GM12878 (cell line): ENCODE measurements around the gene SMIM9. TPM values are rescaled to one million over a fixed set of nuclear protein-coding genes. Genes with fewer than 3 reads are reported as not detected.

Experiments used
- ATAC-seq: fragments of 200-7000 bp; cut with Tn5 transposase; 3 replicates; pipeline ENCODE4 v1.9.1; 2020; ENCODE audit warnings: mild to moderate bottlenecking, moderate library complexity
- BruUV-seq: library from RNA; stranded (reverse); fragments of 400-500 nt; replicated peaks from 2 replicates; lab custom pipeline; 2021; lab: Mats Ljungman, UMichigan
- CTCF ChIA-PET: fragments of 300-600 bp; sonication (Branson Sonifier 250); formaldehyde crosslinking; extraction: SDS; loops from one replicate; lab custom pipeline; 2021; ENCODE audit warnings: inconsistent platforms; lab: Yijun Ruan, JAX
- POLR2A ChIA-PET: fragments of 350-600 bp; formaldehyde crosslinking; extraction: SDS; loops from one replicate; lab custom pipeline; 2021; ENCODE audit warnings: inconsistent platforms; lab: Charles Lee
- RAD21 ChIA-PET: fragments of 300-600 bp; sonication (Branson Sonifier 250); formaldehyde crosslinking; loops from one replicate; lab custom pipeline; 2023; ENCODE audit warnings: antibody characterized with exemption; ENCODE audit not compliant: unreplicated experiment; lab: Charles Lee
- SMC1A ChIA-PET: fragments of 300-600 bp; sonication (Branson Sonifier 250); formaldehyde crosslinking; loops from one replicate; lab custom pipeline; 2023; ENCODE audit not compliant: unreplicated experiment, uncharacterized antibody; lab: Charles Lee
- DNase-seq: peaks from one replicate; pipeline ENCODE4 v3.0.0-alpha.2; 2011; ENCODE audit warnings: low read depth, low spot score
- FAIRE-seq: peaks from 3 replicates; lab custom pipeline; 2011; peaks lifted over from hg19 to GRCh38; lab: Jason Lieb, UNC
- H2AFZ ChIP-seq: 2 replicates; pipeline ENCODE4 v1.6.0; 2011; ENCODE audit warnings: low read depth, low read length, control low read depth; ENCODE audit not compliant: control insufficient read depth
- H3K27ac ChIP-seq: 2 replicates; pipeline ENCODE4 v1.5.1; 2011; ENCODE audit warnings: control low read depth; ENCODE audit not compliant: control insufficient read depth, insufficient read depth
- H3K27me3 ChIP-seq, 2 experiments: replicated peaks in 1 of 2; 2 replicates each; pipeline versions ENCODE4 v1.6.0 to v1.6.1; 2011; ENCODE audit warnings: low read length in 1 of 2; ENCODE audit not compliant: control insufficient read depth in 2 of 2, insufficient read depth in 2 of 2
- H3K36me3 ChIP-seq, 2 experiments: 2 replicates each; pipeline ENCODE4 v1.5.1; 2011; ENCODE audit warnings: low read length in 1 of 2; ENCODE audit not compliant: control insufficient read depth in 2 of 2, insufficient read depth in 2 of 2
- H3K4me1 ChIP-seq: 2 replicates; pipeline ENCODE4 v1.6.1; 2011; ENCODE audit warnings: mild to moderate bottlenecking, low read length, moderate library complexity, mixed read lengths; ENCODE audit not compliant: control insufficient read depth, insufficient read depth
- H3K4me2 ChIP-seq: 2 replicates; pipeline ENCODE4 v1.6.0; 2011; ENCODE audit warnings: control low read depth; ENCODE audit not compliant: control insufficient read depth, insufficient read depth
- H3K4me3 ChIP-seq: fragments of 200-600 bp; sonication (generic); 2 replicates; pipeline ENCODE4 v1.5.1; 2016
- H3K79me2 ChIP-seq: 2 replicates; pipeline ENCODE4 v1.6.0; 2011; ENCODE audit warnings: low read length; ENCODE audit not compliant: control insufficient read depth, insufficient read depth
- H3K9ac ChIP-seq: 2 replicates; pipeline ENCODE4 v1.8.0; 2011; ENCODE audit warnings: low read length, control low read depth, mixed read lengths; ENCODE audit not compliant: control insufficient read depth, insufficient read depth
- H3K9me3 ChIP-seq: replicated peaks from 3 replicates; pipeline ENCODE4 v1.5.1; 2011; ENCODE audit warnings: mild to moderate bottlenecking, low read length; ENCODE audit not compliant: control insufficient read depth, insufficient read depth
- H4K20me1 ChIP-seq: 2 replicates; pipeline ENCODE4 v1.6.0; 2011; ENCODE audit not compliant: control insufficient read depth, insufficient read depth
- CBFB ChIP-seq: IDR thresholded peaks from 2 replicates; pipeline ENCODE4 v1.6.1; 2016; ENCODE audit warnings: antibody characterized with exemption, low read depth
- CREM ChIP-seq: IDR thresholded peaks from 2 replicates; pipeline ENCODE4 v1.6.1; 2014; ENCODE audit warnings: antibody characterized with exemption, low read depth
- EGR1 ChIP-seq, 2 experiments: IDR thresholded peaks; 1 replicate in 1 of 2; 2 replicates in 1 of 2; pipeline ENCODE4 v1.6.1; 2011 to 2012; ENCODE audit warnings: low read depth in 2 of 2, low read length in 2 of 2, borderline replicate concordance in 1 of 2, mild to moderate bottlenecking in 1 of 2, moderate library complexity in 1 of 2
- EP300 ChIP-seq, 2 experiments: fragments of 150-350 bp in 1 of 2; IDR thresholded peaks; 2 replicates each; pipeline ENCODE4 v1.6.1; 2011 to 2012; ENCODE audit warnings: low read depth in 2 of 2, low read length in 2 of 2, borderline replicate concordance in 1 of 2, improper control_type of control experiment in 1 of 2, inconsistent platforms in 1 of 2; ENCODE audit not compliant: control insufficient read depth in 1 of 2
- HCFC1 ChIP-seq: fragments of 150-350 bp; IDR thresholded peaks from 2 replicates; pipeline ENCODE4 v1.6.1; 2014; ENCODE audit warnings: low read length
- HSF1 ChIP-seq: fragments of 150-350 bp; IDR thresholded peaks from 2 replicates; pipeline ENCODE4 v1.6.1; 2014; ENCODE audit warnings: mild to moderate bottlenecking, low read depth, low read length
- IRF3 ChIP-seq: fragments of 450-650 bp; IDR thresholded peaks from 2 replicates; pipeline ENCODE4 v1.6.1; 2014; ENCODE audit warnings: mild to moderate bottlenecking
- KAT2A ChIP-seq: conservative IDR thresholded peaks from 2 replicates; pipeline ENCODE4 v1.6.1; 2011; ENCODE audit warnings: low read depth, low read length; ENCODE audit not compliant: control insufficient read depth
- KLF5 ChIP-seq: fragments of 450-650 bp; IDR thresholded peaks from 2 replicates; pipeline ENCODE4 v1.6.1; 2014; ENCODE audit warnings: mild to moderate bottlenecking; ENCODE audit not compliant: partially characterized antibody
- RUNX3 ChIP-seq: IDR thresholded peaks from 2 replicates; pipeline ENCODE4 v1.6.1; 2012; ENCODE audit warnings: low read length, inconsistent platforms
- SMAD5 ChIP-seq: IDR thresholded peaks from 2 replicates; pipeline ENCODE4 v1.6.1; 2016; ENCODE audit warnings: antibody characterized with exemption, low read depth
- TAF1 ChIP-seq: IDR thresholded peaks from 2 replicates; pipeline ENCODE4 v1.6.1; 2011; ENCODE audit warnings: mild to moderate bottlenecking, low read depth, low read length, borderline replicate concordance
- ZNF24 ChIP-seq: fragments of 450-650 bp; IDR thresholded peaks from 2 replicates; pipeline ENCODE4 v1.6.1; 2017; ENCODE audit warnings: antibody characterized with exemption, mild to moderate bottlenecking
- ZSCAN29 ChIP-seq: fragments of 450-650 bp; IDR thresholded peaks from 2 replicates; pipeline ENCODE4 v1.6.1; 2017; ENCODE audit warnings: mild to moderate bottlenecking, moderate library complexity
- WGBS: methylation state at CpG from one replicate; pipeline ENCODE4 v1.1.6; 2016; ENCODE audit warnings: low lambda C conversion rate; ENCODE audit not compliant: insufficient replicate concordance, insufficient coverage; ENCODE audit errors: missing lambda C conversion rate; 5-methylcytosine and 5-hydroxymethylcytosine counted together
- in situ Hi-C: fragments of 300-500 bp; cut with MboI; formaldehyde crosslinking; loops from 9 replicates; pipeline ENCODE4 v1.14.3; 2018; ENCODE audit warnings: mixed read lengths
- intact Hi-C: fragments of 100-400 bp; cut with micrococcal nuclease; formaldehyde crosslinking; loops from one replicate; pipeline ENCODE4 v1.14.2; 2022; ENCODE audit not compliant: unreplicated experiment
- polyA plus RNA-seq, 11 experiments: library from polyadenylated mRNA; depleted of rRNA in 4 of 11; unstranded in 6 of 11; stranded (reverse) in 5 of 11; fragments of >200 nt; fragmentation: Nextera tagmentation in 4 of 11; fragmentation: Illumina TruSeq in 1 of 11; extraction: Ambion mirVana in 4 of 11; extraction: Trizol in 1 of 11; gene quantifications; 1 replicate in 1 of 11; 2 replicates in 10 of 11; pipeline versions ENCODE4 v1.2.1 to v1.2.3, GENCODE V29; 2011 to 2016; ENCODE audit warnings: inconsistent platforms in 2 of 11, missing spikeins in 2 of 11, low read depth in 1 of 11
- total RNA-seq, 4 experiments: library from RNA; depleted of rRNA in 3 of 4; stranded (reverse); fragments of >200 nt in 3 of 4; fragmentation: Illumina TruSeq in 1 of 4; extraction: Trizol in 1 of 4; gene quantifications; 2 replicates each; pipeline versions ENCODE4 v1.2.1 to v1.2.3, GENCODE V29; 2013 to 2021

Gene SMIM9
- total and polyA plus RNA-seq, 10 of the 15 experiments (the other 5 are each of a cell fraction or from before 2014, with no cell fraction given): not detected

GRCh38 chrX:154784149-154784995 is 50.1 kb downstream of the SMIM9 start:
- H3K4me2 ChIP-seq: no peak overlapping the region
- POLR2A ChIA-PET: no interaction called here
- in situ Hi-C loops: no loop called here
- intact Hi-C loops: no loop called here
- H3K36me3 ChIP-seq: no peaks in the 10 kb centered on the region
- RAD21 ChIA-PET: no interaction called here
- no peaks in the 10 kb centered on the region for H3K27me3 ChIP-seq
- ATAC-seq: no peak
- no peak overlapping the region for H2AFZ ChIP-seq
- 58% methylated on average over 13 of the region's 13 CpGs for WGBS
- DNase-seq: no peak
- no peak overlapping the region for H3K4me3 ChIP-seq
- FAIRE-seq: no peak
- no peaks in the 10 kb centered on the region; the same call in 1 of the 2 replicates for H3K4me1 ChIP-seq
- H4K20me1 ChIP-seq: no peaks in the 10 kb centered on the region
- H3K9ac ChIP-seq: no peak overlapping the region
- H3K79me2 ChIP-seq: no peaks in the 10 kb centered on the region
- BruUV-seq: no TSS peak
- no peak for TF ChIP-seq KAT2A
- SMC1A ChIA-PET: no interaction called here
- no peak overlapping the region for H3K27ac ChIP-seq
- CTCF ChIA-PET: no interaction called here
- no peaks in the 10 kb centered on the region for H3K9me3 ChIP-seq

- H3K36me3 ChIP-seq: peaks cover under 1 to 4% of the 10 kb centered on the region in 2 experiments; a peak in 3 of 4 replicates
- no peak for DNase-seq
- no TSS peak for BruUV-seq
- no peak for ATAC-seq
- no peaks in the 10 kb centered on the region for H3K9me3 ChIP-seq
- no peak overlapping the region for H3K27ac ChIP-seq
- TF ChIP-seq CBFB (no peak), ZSCAN29 (no peak), ZNF24 (no peak), SMAD5 (no peak), EP300 (IDR thresholded peaks at IDR 0.05; ENCODE audit: borderline replicate concordance in 1 of 2, control insufficient read depth in 1 of 2, low read depth in 2 of 2, low read length in 2 of 2) (no peak), EGR1 (IDR thresholded peaks at IDR 0.05; ENCODE audit: borderline replicate concordance in 1 of 2, low read depth in 2 of 2, low read length in 2 of 2) (no peak), IRF3 (no peak), CREM (no peak), TAF1 (no peak), HCFC1 (no peak), KLF5 (no peak), RUNX3 (no peak), HSF1 (no peak)
- H3K27me3 ChIP-seq: no peaks in the 10 kb centered on the region
- FAIRE-seq: no peak
- ChIA-PET CTCF (no interaction called here), RAD21 (no interaction called here), SMC1A (interaction anchor here (0.7 kb wide), 1 partner anchor 173 kb away, joined by 3 read pairs; no protein-coding TSS in a partner anchor), POLR2A (no interaction called here)
- intact Hi-C loops (no loop called here), in situ Hi-C loops (no loop called here)
- H3K79me2 ChIP-seq: no peaks in the 10 kb centered on the region
- H2AFZ ChIP-seq: no peak overlapping the region
- H4K20me1 ChIP-seq: no peaks in the 10 kb centered on the region
- no peak overlapping the region for H3K4me2 ChIP-seq
- H3K9ac ChIP-seq: no peak overlapping the region
- whole genome bisulfite sequencing: 62% methylated on average over 9 of the region's 9 CpGs
- H3K4me3 ChIP-seq: no peak overlapping the region
- H3K4me1 ChIP-seq: no peaks in the 10 kb centered on the region; the same call in 1 of the 2 replicates
Observed at GRCh38 chrX:154780968-154781367, 53.5 kb downstream of the SMIM9 start.
